GM19035 (cell line): Measurements from ENCODE around the gene COBLL1.
"Not testable (repeated sequence)": the region's sequence is repeated elsewhere in the genome, so short reads cannot be mapped to it uniquely, and the experiment has no call there.

ENCODE experiments used
- ATAC-seq: cut with Tn5 transposase; IDR thresholded peaks from one replicate; pipeline ENCODE4 v1.9.1; 2021; ENCODE audit not compliant: unreplicated experiment

The COBLL1 gene

DNA sequence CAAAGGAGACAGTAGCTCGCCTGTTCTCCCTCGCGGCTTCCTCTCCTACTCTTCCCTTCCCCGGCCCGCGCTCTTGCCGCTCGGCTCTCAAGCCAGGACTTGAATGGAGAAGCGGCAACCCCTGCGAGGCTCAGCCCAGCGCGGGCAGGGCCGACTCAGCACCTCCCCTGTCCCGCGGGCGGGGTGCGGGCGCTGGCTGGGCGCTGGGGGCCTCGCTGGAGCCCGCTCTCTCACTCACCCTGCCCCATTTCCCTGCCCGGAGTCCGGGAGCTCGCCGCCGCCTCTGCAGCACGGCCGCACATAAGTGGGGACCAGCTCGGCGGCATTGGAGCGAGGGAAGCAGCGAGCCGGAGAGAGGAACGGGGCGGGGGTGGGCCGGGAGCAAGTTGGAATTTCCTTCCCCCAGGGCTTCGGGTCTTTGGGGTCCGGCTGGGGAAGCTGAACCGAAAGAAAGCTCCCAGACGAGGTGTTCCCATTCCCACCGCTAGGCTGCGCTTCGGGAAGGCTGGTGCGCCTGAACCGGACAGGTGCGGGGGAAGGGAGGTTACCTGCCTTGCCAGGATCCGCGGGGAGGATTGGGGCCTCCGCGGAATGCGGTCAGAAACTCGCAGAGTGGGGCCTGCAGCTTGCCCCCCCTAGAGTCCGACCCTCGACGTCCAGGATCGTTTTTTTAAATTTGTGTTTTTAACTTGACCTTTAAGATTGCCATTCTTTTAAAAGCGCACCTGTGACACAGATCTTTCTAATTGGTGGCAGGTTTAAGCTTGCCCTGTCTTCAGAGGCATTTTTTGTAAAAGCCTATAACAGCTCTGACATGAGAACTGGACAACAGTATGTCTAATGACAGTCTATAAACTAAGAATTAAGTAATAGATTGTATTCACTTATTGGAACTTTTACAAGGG lies at the start of gene COBLL1:
Gene COBLL1 (minus strand): TSS at position 105 of the 905 bp plus-strand sequence. CDS start 627 bp downstream, outside the sequence.
- peak; percentile 67 for ATAC-seq

DNA sequence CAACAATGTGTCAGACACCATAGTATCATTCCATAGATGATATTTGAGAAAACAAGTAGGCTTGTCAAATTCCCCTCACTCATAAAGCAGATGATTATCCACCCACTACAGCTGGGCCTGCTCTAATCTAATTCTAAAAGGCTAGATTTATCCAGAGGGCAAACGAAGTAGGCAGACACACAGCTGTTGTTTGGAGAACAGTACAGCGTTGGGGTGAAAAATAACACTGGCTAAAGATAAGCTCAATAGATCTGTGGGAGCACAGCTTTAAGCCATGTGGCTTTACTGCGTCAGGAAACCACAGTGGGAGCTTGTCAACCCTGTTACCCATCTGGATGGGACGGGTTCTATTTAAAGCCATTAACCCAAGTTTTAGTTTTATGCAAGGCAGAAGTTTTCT lies 48.9 kb upstream of the COBLL1 start:
- no peak for ATAC-seq

GRCh38 chr2:164888592-164888991 lies 47.0 kb upstream of the COBLL1 start:
- ATAC-seq, result no peak

- no peak for ATAC-seq
Observed at GRCh38 chr2:164887434-164888144, 46.0 kb upstream of the COBLL1 start.

DNA sequence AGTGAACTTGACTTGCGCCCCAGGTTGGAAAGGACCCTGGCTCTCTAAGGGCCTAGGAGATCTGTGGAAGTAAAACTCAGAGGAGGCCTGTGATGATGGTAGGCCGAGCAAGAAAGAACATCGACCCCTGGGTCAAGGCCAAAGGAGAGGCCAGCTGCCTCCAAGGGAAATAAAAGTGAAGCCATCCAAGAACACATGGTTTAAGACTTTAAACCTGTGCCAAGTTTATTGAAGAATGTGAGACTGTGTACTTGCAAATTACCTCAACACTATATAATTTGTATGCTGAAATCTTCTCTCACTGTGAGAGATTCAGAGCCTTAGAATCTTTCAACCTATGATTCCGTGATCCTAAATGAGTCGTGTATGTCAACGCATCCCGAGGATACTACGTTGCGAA lies 40.7 kb upstream of the COBLL1 start:
- ATAC-seq, result no peak

DNA sequence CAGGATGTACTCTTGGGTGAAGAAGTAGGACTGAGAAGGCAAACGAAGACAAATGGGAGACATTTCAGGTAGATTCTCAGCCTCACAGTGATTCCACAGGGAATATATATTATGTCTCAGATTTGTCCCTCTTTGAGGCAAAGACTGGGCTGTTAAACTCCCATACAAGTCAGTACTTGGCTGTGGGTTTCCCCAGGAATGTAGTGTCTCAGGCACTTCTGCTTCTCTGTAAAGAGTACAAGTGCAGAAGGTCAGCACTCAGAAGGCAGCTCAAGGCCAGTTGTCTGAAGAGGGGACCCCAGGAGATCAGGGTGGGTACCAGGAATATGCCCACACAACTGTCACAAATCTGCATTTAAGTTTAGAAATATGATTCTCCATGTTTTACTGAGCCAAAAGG lies 39.9 kb upstream of the COBLL1 start:
- ATAC-seq, result no peak

DNA sequence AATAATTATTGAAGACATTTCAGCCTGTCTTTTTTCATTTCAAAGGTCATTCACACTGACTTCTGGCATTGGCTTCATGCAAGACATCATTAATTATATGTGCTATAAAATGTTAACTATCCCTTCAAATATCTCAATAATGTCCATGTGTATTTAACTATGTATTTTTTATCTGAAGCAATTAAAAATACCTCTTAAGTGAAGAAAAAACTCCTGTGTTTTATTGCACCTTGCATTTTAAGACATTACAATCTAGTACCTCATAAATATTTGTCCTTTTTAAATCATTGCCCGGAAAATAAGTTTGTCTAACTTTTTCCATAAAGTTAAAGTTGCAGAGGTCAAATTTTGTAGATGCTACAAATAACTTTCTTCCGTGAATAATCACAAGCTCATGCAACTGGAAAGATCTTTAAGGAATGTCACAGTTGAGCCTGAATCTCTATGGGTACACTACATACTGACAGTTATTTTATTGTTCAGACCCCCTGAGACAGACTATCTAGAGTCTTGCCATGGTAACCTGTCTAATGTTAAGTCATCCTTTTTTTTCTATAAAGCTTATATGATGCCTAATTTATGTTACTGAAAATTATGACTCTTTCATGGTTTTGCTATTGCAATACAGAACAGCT lies 38.4 kb upstream of the COBLL1 start:
- no peak for ATAC-seq

GRCh38 chr2:164877927-164878326 lies 36.3 kb upstream of the COBLL1 start:
- no peak for ATAC-seq

DNA sequence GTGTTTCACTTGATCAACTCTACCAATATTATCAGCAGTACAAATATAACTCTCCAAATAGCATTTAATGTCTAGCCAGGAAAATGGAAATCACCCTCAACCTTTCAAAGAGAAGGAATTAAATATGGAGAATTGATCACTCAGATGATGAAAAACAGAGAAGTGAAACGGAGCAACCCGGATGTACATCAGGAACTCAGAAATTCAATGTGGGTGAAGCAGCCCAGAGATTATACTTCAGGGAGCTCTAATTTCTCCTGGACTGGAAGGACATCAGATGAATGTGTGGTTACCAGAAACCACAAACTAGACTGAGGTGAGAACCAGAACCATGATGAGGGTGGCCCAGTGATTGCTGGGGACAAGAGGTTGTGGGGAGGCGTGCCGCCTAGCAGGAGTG lies 35.5 kb upstream of the COBLL1 start:
- ATAC-seq, result no peak

- no peak for ATAC-seq
Observed at GRCh38 chr2:164875334-164876205, 33.9 kb upstream of the COBLL1 start.

DNA sequence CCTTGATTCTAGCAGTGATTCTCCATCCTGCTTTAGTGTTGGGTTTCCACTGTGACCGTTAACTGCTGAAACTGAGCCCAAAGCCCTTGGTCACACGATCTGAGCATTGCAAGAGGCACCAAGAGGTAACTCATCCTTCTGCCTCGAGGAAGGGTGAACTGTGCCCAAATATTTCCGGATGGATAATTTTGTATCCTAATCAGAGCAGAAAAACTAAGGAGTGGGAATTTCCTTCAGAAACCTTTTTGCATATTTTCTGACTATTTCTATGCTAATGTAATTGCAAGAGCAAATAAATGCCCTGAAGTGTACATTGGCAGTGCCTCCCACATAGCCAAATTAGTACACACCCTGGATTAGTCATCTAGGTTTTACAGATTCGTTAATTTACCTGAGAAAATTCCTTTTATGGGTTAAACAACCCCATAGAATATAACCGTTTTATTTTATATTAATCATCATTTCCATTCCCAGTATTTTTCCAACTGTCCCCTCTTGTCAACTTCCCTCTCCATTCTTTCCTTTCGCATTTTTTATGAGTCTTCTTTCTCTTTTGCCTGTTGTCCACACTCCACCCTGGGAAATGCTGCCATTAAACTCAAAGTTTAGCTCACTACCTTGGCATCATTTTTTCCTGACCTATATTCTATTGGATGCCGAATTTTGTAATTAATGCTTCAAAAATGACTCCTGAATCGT lies 31.7 kb upstream of the COBLL1 start:
- ATAC-seq, result no peak

GRCh38 chr2:164871404-164871803 lies 29.8 kb upstream of the COBLL1 start:
- ATAC-seq, result no peak

- no peak for ATAC-seq
Observed at GRCh38 chr2:164869420-164869772, 27.8 kb upstream of the COBLL1 start.

DNA sequence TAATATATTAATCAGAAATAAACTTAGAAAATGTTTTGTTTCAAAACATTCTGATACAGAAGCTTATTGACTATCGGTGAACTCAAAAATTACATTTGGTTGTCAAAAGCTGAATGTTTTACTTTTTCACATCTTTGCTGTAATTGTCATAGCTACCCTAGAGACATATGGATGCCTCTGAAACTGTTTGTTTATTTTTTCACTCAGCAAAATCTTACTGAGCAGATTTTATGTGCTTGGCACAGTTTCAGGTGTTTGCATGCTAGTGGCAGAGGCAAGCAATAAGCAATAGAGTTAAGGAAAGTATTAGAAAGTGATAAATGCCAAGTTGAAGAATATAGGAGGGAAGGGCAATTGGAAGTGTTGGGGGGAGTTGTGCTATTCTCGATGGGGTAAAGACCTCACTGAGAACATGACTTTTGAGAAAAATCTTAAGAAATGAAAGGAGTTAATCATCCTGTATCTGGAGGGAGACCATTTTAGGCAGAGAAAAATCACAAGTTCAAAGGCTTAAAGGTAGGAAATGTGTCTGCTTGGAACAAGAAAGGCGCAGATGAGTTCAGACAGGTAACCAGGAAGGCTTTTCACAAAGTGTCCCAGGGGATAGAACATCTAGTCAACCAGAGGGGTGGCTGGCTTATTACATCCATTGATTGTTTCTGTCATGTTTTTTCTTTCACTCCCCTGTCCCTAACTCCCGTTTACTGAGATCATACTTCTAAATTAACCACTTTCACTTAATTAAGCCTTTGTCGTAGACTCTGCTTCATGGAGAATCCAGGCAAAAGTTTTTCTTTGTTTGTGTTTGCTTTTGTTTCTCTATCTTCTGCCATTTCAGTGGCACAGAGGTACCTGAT lies 27.2 kb upstream of the COBLL1 start:
- no peak for ATAC-seq

DNA sequence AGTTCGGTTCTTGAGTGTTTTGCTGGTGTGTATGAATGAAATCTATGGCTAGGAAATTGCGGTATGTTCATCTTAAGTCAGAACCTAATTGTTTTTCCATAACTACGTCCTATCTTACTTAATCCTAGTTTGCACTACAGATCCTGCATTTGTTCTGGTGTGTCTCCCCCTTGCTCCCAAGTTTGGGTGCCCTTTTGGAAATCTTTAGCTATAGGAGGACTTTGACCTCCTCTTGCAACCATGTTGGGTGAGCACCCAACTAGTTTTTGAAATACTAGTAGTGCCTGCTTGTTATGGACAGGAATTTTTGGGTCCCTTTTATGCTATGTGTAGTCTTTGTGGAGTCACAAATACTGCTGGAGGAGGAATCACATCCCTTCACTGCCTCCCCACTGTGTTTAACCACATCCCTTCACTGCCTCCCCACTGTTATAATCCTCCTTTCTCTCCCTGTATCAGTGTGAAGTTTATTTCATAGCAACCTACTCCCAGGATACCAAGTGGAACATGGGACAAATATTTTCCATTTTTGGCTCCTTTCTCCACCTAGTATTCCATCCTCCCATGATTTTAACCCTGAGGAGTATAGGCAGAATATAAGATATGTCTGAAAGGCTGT lies 26.3 kb upstream of the COBLL1 start:
- ATAC-seq, result no peak

- ATAC-seq, result not testable (repeated sequence)
Observed at GRCh38 chr2:164866381-164866780, 24.8 kb upstream of the COBLL1 start.

DNA sequence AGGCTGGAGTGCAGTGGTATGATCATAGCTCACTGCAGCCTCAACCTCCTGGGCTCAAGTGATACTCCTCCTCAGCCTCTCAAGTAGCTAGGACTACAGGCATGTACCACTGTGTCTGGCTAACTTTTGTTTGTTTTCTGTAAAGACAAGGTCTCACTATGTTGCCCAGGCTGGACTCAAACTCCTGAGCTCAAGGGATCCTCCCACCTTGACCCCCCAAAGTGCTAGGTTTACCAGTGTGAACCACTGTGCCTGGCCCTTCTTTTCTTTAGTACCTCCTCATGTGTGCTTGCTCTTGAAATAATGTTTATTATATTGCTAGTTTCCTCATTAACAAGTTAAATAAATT lies 19.0 kb upstream of the COBLL1 start:
- no peak for ATAC-seq

DNA sequence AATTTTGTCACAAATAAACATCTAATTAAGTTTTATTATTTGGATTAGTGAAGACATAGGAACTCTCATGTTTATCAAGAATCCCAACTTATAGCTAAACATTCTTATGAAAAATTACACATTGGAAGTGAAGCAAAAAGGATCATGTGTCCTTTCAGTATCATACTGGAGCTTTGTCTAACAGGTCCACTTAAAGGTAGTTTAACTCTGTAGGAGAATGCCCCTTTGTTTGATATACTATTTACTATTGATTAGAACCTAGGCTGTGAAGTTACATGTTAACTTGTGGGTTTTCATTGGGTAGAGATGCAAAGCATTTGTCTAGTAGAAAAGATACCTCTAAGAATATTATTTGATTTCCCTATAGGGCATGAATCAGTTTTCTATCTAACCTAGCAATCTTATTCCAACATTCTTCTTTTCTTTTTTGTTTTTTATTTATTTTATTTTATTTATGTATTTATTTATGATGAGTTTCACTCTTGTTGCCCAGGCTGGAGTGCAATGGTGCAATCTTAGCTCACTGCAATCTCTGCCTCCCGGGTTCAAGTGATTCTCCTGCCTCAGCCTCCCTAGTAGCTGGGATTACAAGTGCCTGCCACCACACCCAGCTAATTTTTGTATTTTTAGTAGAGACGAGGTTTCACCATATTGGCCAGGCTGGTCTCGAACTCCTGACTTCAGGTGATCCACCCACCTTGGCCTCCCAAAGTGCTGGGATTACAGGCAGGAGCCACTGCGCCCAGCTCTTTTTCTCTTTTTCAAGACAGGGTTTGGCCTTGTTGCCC lies 18.5 kb upstream of the COBLL1 start:
- ATAC-seq, result not testable (repeated sequence)
